Type B pancreatic cell (in vitro differentiated cells): ENCODE data around the gene AKIRIN2. TPM values are rescaled to one million over a fixed set of nuclear protein-coding genes. Genes with fewer than 3 reads are reported as not detected.
"Not testable (repeated sequence)": the region's sequence is repeated elsewhere in the genome, so short reads cannot be mapped to it uniquely, and the experiment has no call there.

Source experiments
- DNase-seq: peaks from one replicate; pipeline ENCODE4 v3.0.0; 2021; ENCODE audit warnings: mixed read lengths; ENCODE audit not compliant: unreplicated experiment; ENCODE audit errors: extremely low spot score
- H3K27ac Mint-ChIP-seq: 2 replicates; pipeline ENCODE4 v1.8.0; 2021; ENCODE audit warnings: mild to moderate bottlenecking, mixed read lengths
- H3K27me3 Mint-ChIP-seq: 2 replicates; pipeline ENCODE4 v1.8.0; 2021; ENCODE audit warnings: mixed read lengths
- H3K36me3 Mint-ChIP-seq: 2 replicates; pipeline ENCODE4 v1.8.0; 2021; ENCODE audit warnings: mixed read lengths
- H3K4me1 Mint-ChIP-seq: one replicate; pipeline ENCODE4 v1.8.0; 2021; ENCODE audit warnings: mixed read lengths; ENCODE audit not compliant: unreplicated experiment
- H3K4me3 Mint-ChIP-seq: 2 replicates; pipeline ENCODE4 v1.8.0; 2021; ENCODE audit warnings: mild to moderate bottlenecking, mixed read lengths
- H3K9me3 Mint-ChIP-seq: 2 replicates; pipeline ENCODE4 v1.8.0; 2021; ENCODE audit warnings: mixed read lengths
- total RNA-seq: library from RNA; stranded (reverse); gene quantifications from 2 replicates; pipeline ENCODE4 v1.2.1, GENCODE V29; 2021; ENCODE audit warnings: low replicate concordance
- TF ChIP-seq, protein P1 (sequence below): fragments of 200-600 bp; sonication (generic); conservative IDR thresholded peaks from 2 replicates; pipeline ENCODE4 v1.5.0; 2021; ENCODE audit warnings: antibody characterized with exemption, mild to moderate bottlenecking

The AKIRIN2 gene
- total RNA-seq, 1 donor from 2014 or later: 61.7 TPM

DNA sequence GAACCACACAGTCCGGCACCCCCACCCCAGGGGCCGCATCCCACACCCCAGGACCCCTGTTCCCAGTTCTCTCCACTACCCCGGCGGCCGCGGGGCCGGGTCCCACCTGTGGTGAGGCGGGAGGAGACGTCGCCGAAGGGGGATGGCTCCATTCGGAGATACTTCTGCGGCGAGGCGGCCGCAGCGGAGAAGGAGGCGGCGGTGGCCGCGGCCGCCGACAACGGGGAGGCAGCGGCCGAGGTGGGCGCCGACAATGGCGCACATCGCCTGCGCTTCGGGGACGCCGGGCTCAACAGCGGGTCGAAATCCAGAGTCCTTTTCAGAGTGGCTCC lies 723 bp downstream of the AKIRIN2 start:
- Mint-ChIP-seq H3K4me3 (peak overlapping the region; percentile 94), H3K9me3 (no peaks in the 10 kb centered on the region), H3K4me1 (peaks cover 22% of the 10 kb centered on the region), H3K27me3 (no peaks in the 10 kb centered on the region), H3K27ac (peak overlapping the region; percentile 95), H3K36me3 (peaks cover 15% of the 10 kb centered on the region)
- no peak for DNase-seq
- TF ChIP-seq, protein P1, sequence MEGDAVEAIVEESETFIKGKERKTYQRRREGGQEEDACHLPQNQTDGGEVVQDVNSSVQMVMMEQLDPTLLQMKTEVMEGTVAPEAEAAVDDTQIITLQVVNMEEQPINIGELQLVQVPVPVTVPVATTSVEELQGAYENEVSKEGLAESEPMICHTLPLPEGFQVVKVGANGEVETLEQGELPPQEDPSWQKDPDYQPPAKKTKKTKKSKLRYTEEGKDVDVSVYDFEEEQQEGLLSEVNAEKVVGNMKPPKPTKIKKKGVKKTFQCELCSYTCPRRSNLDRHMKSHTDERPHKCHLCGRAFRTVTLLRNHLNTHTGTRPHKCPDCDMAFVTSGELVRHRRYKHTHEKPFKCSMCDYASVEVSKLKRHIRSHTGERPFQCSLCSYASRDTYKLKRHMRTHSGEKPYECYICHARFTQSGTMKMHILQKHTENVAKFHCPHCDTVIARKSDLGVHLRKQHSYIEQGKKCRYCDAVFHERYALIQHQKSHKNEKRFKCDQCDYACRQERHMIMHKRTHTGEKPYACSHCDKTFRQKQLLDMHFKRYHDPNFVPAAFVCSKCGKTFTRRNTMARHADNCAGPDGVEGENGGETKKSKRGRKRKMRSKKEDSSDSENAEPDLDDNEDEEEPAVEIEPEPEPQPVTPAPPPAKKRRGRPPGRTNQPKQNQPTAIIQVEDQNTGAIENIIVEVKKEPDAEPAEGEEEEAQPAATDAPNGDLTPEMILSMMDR: no peak

DNA sequence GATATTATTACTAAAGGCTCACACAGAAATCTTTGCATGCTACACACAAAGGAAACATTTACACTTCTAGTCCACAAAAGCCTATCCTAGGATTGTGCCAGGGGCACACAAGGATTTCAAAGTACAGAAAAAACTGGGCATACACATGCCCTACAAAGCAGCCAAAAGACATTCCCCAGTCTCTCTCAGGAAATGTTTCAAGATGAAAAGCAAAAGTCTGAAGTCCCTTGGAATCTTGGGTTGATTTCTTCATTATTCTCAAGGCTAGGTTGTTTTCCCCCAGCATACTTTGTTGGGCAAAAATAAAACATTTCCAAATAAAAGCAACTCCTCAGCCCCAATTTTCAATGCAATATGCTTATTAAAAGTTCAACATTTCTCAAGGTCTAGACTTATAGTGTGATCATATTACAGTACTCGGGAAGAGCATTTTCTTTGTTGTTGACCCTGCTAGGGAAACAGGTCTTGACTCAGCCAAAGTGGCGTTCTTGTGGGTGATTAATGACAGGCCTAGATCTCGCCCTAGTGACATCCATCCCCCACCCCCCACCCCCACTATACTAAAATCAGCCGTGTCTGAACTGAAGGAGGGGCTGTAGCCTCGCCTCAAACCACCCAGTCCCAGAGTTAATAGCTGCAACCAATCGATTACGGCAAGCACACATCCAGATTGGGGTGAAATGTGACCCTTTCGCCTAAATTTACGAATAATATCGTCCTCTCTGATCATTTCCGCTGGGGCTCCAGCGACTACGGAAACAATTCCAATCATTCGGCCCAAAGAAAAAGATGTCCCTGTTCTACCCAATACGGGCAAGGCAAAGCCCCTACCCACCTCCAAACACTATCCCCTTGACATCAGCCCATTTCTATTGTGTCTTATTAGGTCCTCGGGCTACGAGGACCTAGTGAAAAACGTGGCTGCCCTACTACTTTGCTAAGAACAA lies 1.4 kb downstream of the AKIRIN2 start:
- TF ChIP-seq, protein P1: no peak
- H3K4me3 Mint-ChIP-seq: peak overlapping the region; percentile 94

DNA sequence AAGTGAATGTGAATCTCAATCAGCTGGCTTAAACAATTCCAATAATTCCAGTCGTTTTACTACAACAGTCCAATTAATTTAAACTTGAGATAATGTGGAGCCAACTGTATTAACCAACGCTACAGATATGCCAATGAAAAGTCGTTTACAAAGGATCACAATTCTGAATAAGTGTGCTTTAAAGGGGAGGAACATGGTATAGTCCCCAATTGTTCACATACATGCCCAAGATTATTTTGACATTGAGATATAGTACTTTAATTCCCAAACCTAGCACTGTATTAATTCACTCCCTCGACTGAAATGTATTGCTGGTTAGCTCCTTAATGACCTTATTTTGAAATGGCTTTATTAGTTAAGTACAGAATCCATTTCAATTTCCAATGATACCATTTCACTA lies 2.5 kb downstream of the AKIRIN2 start:
- Mint-ChIP-seq H3K36me3 (peaks cover 15% of the 10 kb centered on the region), H3K4me3 (peak overlapping the region; percentile 94), H3K4me1 (peaks cover 33% of the 10 kb centered on the region), H3K27me3 (no peaks in the 10 kb centered on the region), H3K9me3 (no peaks in the 10 kb centered on the region), H3K27ac (peak overlapping the region; percentile 95)
- TF ChIP-seq, protein P1: no peak
- DNase-seq: no peak

More for the DNA sequence above, 1.4 kb downstream of the AKIRIN2 start:
- Mint-ChIP-seq H3K27me3 (no peaks in the 10 kb centered on the region), H3K9me3 (no peaks in the 10 kb centered on the region), H3K36me3 (peaks cover 15% of the 10 kb centered on the region), H3K27ac (peak overlapping the region; percentile 95), H3K4me1 (peaks cover 29% of the 10 kb centered on the region)
- DNase-seq: no peak

DNA sequence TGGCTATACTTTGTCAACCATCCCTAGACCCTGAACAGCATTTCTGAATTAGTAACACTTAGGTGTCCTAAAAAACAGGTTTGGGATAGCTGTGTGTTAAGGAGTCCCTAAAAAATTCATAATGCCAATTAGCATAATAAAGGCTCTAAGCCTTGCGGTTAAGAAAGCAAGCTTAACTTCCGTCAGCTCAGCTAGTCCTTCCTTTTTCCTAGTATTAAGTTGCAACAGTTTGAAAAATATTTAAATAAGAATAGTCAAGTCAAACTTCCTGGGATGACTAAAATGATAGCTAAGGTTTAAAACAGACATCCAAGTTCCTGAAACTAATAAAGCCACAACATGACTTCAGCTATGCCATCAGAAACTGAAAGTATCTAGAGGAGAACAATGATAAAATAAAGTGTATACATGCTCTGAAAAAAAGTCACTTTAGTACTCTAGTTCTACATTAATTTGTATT lies 3.5 kb downstream of the AKIRIN2 start:
- no peaks in the 10 kb centered on the region for H3K27me3 Mint-ChIP-seq
- no peaks in the 10 kb centered on the region for H3K9me3 Mint-ChIP-seq
- H3K4me1 Mint-ChIP-seq: peaks cover 41% of the 10 kb centered on the region
- H3K4me3 Mint-ChIP-seq: peak overlapping the region; percentile 94
- TF ChIP-seq, protein P1: no peak
- peaks cover 15% of the 10 kb centered on the region for H3K36me3 Mint-ChIP-seq
- DNase-seq: no peak
- peak overlapping the region; percentile 61 for H3K27ac Mint-ChIP-seq

DNA sequence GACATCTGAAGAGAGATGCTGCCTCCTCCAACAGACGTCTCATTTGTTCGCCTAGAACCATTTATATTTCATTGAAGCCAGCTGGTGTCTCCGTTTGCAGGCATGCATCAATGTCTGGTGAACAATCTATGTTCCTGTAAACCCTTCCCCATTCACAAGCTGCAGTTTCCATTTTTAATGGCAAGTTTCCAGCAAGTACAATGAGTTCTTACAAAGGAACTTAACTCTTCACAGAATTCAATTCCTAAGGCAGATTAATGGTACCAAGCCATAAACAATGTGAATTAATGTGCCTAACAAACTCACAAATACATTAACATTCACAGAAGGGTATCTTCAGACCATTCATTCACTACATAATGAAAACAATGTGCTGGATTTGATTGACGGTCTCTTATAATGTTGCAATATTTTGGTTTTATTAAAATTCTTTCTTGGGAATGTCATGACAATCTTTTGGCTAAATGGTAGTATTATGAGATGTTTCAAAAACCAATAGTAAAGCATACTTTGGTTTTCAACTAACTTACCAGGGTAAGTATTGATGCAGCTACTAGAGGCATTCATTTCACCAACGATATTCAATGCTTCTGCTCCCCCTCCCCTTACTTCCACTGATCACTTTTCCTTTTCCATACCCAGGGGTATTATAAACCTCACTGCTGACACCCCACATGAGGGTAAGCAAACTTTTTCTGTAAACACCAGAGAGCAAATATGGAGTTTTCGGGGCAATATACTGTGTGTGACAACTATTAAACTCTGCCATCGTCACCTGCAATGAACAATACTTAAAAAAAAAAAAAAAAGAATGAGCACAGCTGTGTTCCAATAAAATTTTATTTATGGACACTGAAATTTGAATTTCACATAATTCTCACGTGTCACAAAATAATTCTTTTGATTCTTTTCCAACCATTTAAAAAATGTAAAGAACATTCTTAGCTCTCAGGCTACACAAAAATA lies 4.2 kb downstream of the AKIRIN2 start:
- peak overlapping the region; percentile 57 for H3K27ac Mint-ChIP-seq
- peaks cover 15% of the 10 kb centered on the region for H3K36me3 Mint-ChIP-seq
- TF ChIP-seq, protein P1: no peak
- H3K4me1 Mint-ChIP-seq: peaks cover 40% of the 10 kb centered on the region
- H3K4me3 Mint-ChIP-seq: peak overlapping the region; percentile 94
- no peak for DNase-seq
- no peaks in the 10 kb centered on the region for H3K27me3 Mint-ChIP-seq
- no peaks in the 10 kb centered on the region for H3K9me3 Mint-ChIP-seq

DNA sequence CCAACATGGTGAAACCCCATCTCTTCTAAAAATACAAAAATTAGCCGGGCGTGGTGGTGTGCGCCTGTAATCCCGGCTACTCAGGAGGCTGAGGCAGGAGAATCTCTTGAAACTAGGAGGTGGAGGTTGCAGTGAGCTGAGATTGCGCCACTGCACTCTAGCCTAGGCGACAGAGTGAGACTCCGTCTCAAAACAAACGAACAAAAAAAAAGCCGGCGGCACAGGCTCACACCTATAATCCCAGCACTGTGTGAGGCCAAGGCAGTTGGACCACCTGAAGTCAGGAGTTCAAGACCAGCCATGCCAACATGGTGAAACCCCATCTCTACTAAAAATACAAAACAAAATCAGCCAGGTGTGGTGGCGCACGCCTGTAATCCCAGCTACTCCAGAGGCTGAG lies 5.2 kb downstream of the AKIRIN2 start:
- DNase-seq, H3K27me3 Mint-ChIP-seq, H3K9me3 Mint-ChIP-seq, H3K4me3 Mint-ChIP-seq, H3K27ac Mint-ChIP-seq: not testable (repeated sequence)
- peaks cover 38% of the 10 kb centered on the region for H3K4me1 Mint-ChIP-seq
- peaks cover 15% of the 10 kb centered on the region for H3K36me3 Mint-ChIP-seq
